Uterus (tissue), 4 donors: ENCODE measurements around the gene DHX40. TPM values are rescaled to one million over a fixed set of nuclear protein-coding genes. Genes with fewer than 3 reads are reported as not detected.

Experiments
- DNase-seq, 2 donors: peaks; one replicate each; pipeline ENCODE4 v3.0.0-alpha.2; 2019 to 2020
- H3K27ac ChIP-seq, 2 donors: fragments of 200-600 bp; sonication (generic); 1 replicate in 1 of 2; 2 replicates in 1 of 2; pipeline ENCODE4 v1.5.1; 2016 to 2018
- H3K27me3 ChIP-seq, 2 donors: fragments of 200-600 bp; sonication (generic); one replicate each; pipeline ENCODE4 v1.5.1; 2018 to 2019; ENCODE audit warnings: control low read depth in 1 of 2
- H3K36me3 ChIP-seq, 2 donors: fragments of 200-600 bp; sonication (generic); one replicate each; pipeline ENCODE4 v1.5.1; 2019; ENCODE audit warnings: control low read depth in 1 of 2
- H3K4me1 ChIP-seq, 2 donors: fragments of 200-600 bp; sonication (generic); one replicate each; pipeline ENCODE4 v1.5.1; 2018 to 2019; ENCODE audit warnings: control low read depth in 1 of 2
- H3K4me3 ChIP-seq, 2 donors: fragments of 200-600 bp; sonication (generic); 1 replicate in 1 of 2; 2 replicates in 1 of 2; pipeline ENCODE4 v1.5.1; 2018 to 2019; ENCODE audit warnings: mild to moderate bottlenecking in 1 of 2
- H3K9me3 ChIP-seq, 2 donors: fragments of 200-600 bp; sonication (generic); one replicate each; pipeline ENCODE4 v1.5.1; 2019; ENCODE audit warnings: control low read depth in 1 of 2
- CTCF ChIP-seq, 4 experiments: fragments of 200-600 bp in 2 of 4; fragments of 450-650 bp in 2 of 4; sonication (generic) in 2 of 4; IDR thresholded peaks; one replicate each; pipeline ENCODE4 v1.5.1; 2016 to 2019; ENCODE audit warnings: antibody characterized with exemption in 4 of 4, mild to moderate bottlenecking in 2 of 4, moderate library complexity in 1 of 4
- POLR2A ChIP-seq, 2 donors: fragments of 450-650 bp; IDR thresholded peaks; one replicate each; pipeline ENCODE4 v1.6.1; 2016; ENCODE audit warnings: antibody characterized with exemption in 2 of 2, mild to moderate bottlenecking in 1 of 2, moderate library complexity in 1 of 2
- intact Hi-C: fragments of 100-400 bp; cut with DNase I; formaldehyde crosslinking; loops from one replicate; pipeline ENCODE4 v1.15.1; 2023; ENCODE audit warnings: low total_unique reads
- total RNA-seq, 4 donors: library from RNA; depleted of rRNA in 3 of 4; stranded (reverse); fragments of >200 nt in 3 of 4; gene quantifications; one replicate each; pipeline versions ENCODE4 v1.1.0 to v1.2.4, GENCODE V29; 2014 to 2023
- donor health status: DM: yes; HTN: yes; CAD: no.

The DHX40 gene, protein sequence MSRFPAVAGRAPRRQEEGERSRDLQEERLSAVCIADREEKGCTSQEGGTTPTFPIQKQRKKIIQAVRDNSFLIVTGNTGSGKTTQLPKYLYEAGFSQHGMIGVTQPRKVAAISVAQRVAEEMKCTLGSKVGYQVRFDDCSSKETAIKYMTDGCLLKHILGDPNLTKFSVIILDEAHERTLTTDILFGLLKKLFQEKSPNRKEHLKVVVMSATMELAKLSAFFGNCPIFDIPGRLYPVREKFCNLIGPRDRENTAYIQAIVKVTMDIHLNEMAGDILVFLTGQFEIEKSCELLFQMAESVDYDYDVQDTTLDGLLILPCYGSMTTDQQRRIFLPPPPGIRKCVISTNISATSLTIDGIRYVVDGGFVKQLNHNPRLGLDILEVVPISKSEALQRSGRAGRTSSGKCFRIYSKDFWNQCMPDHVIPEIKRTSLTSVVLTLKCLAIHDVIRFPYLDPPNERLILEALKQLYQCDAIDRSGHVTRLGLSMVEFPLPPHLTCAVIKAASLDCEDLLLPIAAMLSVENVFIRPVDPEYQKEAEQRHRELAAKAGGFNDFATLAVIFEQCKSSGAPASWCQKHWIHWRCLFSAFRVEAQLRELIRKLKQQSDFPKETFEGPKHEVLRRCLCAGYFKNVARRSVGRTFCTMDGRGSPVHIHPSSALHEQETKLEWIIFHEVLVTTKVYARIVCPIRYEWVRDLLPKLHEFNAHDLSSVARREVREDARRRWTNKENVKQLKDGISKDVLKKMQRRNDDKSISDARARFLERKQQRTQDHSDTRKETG
- total RNA-seq, result 100 to 1,000 TPM in 1 of 4 donors, 10 to 100 TPM in 3; 15.0 to 113 (median 29.8) TPM

- intact Hi-C loops, result no loop called here
- H3K27me3 ChIP-seq, result no peaks in the 10 kb centered on the region
- peak within 1 kb of the TSS; percentile 77 to 94 for H3K27ac ChIP-seq
- peak; percentile 91 to 96 for DNase-seq
- no peaks in the 10 kb centered on the region for H3K9me3 ChIP-seq
- H3K4me1 ChIP-seq, result no peaks in the 10 kb centered on the region
- no peak for TF ChIP-seq CTCF (IDR thresholded peaks at IDR 0.05)
- TF ChIP-seq POLR2A (IDR thresholded peaks at IDR 0.05), result peak; percentile 58 to 63
- H3K4me3 ChIP-seq, result peak within 1 kb of the TSS; percentile 66 to 96
- H3K36me3 ChIP-seq, result no peaks in the 10 kb centered on the region
These were observed at the start of gene DHX40 for GRCh38 chr17:59565171-59565958. DHX40 (plus strand) TSS chr17:59565610; CDS start chr17:59565672, 62 bp downstream.

GRCh38 chr17:59516451-59516850 lies 49.0 kb upstream of the DHX40 start:
- no peak for TF ChIP-seq POLR2A (IDR thresholded peaks at IDR 0.05)
- no peak for TF ChIP-seq CTCF (IDR thresholded peaks at IDR 0.05)
- H3K4me3 ChIP-seq, result no peak overlapping the region
- H3K9me3 ChIP-seq, result no peaks in the 10 kb centered on the region
- H3K27ac ChIP-seq, result no peak overlapping the region
- no peak for DNase-seq
- no peaks in the 10 kb centered on the region for H3K36me3 ChIP-seq
- H3K27me3 ChIP-seq, result no peaks in the 10 kb centered on the region
- intact Hi-C loops, result no loop called here
- H3K4me1 ChIP-seq, result no peaks in the 10 kb centered on the region

DNA sequence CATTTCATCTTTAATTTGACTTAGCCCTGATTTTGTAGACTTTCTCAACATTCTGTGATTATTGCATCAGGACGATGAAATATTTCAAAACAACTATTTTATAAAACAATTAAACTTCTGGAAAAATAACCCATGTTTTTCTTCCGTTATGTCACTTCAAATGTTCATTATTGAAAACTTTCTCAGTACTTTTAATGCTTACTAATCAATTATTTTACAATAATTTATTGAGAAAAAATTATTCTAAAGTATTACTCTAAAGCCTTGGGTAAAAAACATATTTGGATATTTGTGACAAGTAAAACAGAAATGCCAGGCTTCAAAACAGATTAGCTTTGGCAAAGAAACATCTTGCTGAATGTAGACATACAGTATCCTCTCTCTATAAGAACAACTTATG lies 46.3 kb upstream of the DHX40 start:
- no peak for DNase-seq
- no peaks in the 10 kb centered on the region for H3K36me3 ChIP-seq
- H3K4me1 ChIP-seq, result no peaks in the 10 kb centered on the region
- no peaks in the 10 kb centered on the region for H3K27me3 ChIP-seq
- H3K4me3 ChIP-seq, result no peak overlapping the region
- TF ChIP-seq CTCF (IDR thresholded peaks at IDR 0.05), result no peak
- TF ChIP-seq POLR2A (IDR thresholded peaks at IDR 0.05), result no peak
- no peaks in the 10 kb centered on the region for H3K9me3 ChIP-seq
- intact Hi-C loops, result no loop called here
- H3K27ac ChIP-seq, result no peak overlapping the region

DNA sequence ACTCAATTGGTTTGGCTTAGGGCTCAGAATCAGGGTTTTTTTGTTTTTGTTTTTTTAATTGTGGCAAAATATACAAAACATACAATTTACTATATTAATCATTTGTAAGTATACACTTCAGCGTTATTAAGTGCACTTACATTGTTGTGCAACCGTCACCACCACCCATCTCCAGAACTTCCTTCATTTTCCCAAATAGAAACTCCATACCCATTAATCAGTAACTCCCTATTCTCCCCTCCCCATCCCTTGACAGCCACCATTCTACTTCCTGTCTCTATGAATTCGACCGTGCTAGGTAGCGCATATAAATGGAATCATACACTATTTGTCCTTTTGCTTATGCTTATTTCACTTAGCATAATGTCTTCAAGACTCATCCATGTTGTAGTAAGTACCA lies 45.2 kb upstream of the DHX40 start:
- Histone ChIP-seq H3K4me3 (no peak overlapping the region), H3K27ac (no peak overlapping the region), H3K27me3 (no peaks in the 10 kb centered on the region), H3K4me1 (no peaks in the 10 kb centered on the region), H3K36me3 (no peaks in the 10 kb centered on the region), H3K9me3 (no peaks in the 10 kb centered on the region)
- TF ChIP-seq POLR2A (IDR thresholded peaks at IDR 0.05), result no peak
- no peak for TF ChIP-seq CTCF (IDR thresholded peaks at IDR 0.05)
- DNase-seq, result no peak
- intact Hi-C loops, result no loop called here
